ENCODE data around the gene PHLPP2.

PHLPP2 gene

GRCh38 chr16:71666928-71667707 is 57.4 kb downstream of the PHLPP2 start:
- DNase-seq (ENCODE audit: low spot score): no peak

DNA sequence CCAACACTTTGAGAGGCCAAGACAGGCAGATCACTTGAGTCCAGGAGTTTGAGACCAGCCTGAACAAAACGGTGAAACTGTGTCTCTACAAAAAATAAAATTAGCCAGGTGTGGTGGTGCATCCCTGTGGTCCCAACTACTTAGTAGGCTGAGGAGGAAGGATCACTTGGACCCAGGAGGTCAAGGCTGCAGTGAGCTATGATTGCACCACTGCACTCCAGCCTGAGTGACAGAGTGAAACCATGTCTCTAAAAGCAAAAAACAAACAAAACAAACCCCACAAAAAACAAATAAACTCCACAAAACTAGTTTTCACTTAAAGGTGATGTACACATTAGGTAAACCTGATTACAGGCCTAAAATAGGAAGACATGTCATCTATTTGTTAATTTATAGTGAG is 58.2 kb downstream of the PHLPP2 start:
- no peak for DNase-seq (ENCODE audit: low spot score)

GRCh38 chr16:71659471-71659870 is 65.0 kb downstream of the PHLPP2 start:
- no peak for DNase-seq (ENCODE audit: low spot score)

GRCh38 chr16:71658771-71659170 is 65.7 kb downstream of the PHLPP2 start:
- no peak for DNase-seq (ENCODE audit: low spot score)

DNA sequence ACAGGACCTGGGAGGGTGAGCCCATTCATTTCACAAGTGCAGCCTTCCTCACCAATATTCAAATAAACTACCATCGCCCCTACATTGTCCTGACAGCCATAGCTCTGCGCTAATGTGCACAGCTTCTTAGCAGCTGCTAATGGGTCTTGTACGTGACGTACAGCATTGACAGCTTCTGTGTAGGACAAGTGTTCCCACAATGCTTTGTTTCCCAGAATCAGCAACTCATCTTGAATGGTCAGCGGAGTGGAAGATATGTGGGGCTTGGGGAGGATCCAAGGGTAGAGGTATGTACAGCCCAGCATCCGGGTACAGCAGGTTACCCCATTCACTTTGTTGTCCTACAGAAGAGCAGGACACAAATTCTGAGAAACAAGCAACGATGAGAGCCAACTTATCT is 74.8 kb downstream of the PHLPP2 start:
- DNase-seq (ENCODE audit: low spot score): no peak

DNA sequence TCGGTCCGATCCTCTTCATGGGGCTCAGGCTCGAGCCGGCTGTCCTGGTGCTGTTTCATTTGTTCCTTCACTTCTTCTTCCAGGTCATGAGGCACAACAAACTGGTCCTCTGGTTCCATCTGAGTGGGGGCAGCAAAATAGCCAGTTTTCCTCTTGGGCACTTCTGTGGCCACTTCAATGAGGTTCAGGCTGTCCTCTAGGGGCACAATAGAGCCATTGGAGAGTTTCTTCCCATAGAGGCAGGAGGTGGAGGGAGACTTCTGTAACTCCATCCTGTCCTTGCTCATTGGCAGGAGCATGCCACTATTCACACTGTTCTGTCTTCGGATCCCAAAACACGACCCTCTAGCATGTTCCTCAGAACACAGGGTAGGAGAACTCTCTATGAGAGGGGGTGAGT is 75.6 kb downstream of the PHLPP2 start:
- DNase-seq (ENCODE audit: low spot score): no peak

DNA sequence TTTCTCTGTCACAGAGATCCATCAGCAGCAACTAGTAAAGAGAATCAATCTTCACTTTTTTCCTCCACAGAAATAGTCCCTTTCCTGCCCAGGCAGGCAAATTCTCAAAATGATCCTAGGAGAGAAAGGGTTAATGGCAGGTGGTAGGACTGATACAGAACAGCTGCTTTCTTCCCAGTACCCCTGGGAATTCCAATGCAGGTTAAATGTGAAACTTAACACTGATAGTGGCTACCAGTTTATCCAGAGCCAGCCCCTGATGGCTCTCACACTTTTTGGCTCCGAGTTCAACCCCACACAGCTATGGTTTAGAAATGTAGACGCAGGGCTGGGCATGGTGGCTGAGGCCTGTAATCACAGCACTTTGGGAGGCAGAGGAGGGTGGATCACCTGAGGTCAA is 76.3 kb downstream of the PHLPP2 start:
- DNase-seq (ENCODE audit: low spot score): no peak

GRCh38 chr16:71647391-71647790 is 77.1 kb downstream of the PHLPP2 start:
- DNase-seq (ENCODE audit: low spot score): no peak

DNA sequence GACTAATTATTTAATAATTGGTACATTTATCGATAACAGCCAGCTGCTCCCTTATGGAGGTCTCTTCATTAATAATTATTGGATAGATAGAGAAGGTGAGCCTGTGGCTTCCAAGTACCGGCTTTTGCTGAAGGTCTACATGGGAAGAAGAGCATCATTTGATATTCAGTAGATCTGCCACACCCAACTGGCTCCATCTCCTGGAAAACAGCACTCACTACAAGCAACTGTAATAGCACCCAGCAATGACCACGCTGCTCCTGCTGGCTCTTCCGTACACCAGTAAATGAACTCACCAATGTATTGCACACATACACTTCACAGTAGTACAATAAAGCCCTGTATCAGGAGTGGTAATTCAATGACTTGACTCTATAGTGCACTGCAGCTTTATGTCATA is 79.1 kb downstream of the PHLPP2 start:
- DNase-seq (ENCODE audit: low spot score): peak; percentile 42

DNA sequence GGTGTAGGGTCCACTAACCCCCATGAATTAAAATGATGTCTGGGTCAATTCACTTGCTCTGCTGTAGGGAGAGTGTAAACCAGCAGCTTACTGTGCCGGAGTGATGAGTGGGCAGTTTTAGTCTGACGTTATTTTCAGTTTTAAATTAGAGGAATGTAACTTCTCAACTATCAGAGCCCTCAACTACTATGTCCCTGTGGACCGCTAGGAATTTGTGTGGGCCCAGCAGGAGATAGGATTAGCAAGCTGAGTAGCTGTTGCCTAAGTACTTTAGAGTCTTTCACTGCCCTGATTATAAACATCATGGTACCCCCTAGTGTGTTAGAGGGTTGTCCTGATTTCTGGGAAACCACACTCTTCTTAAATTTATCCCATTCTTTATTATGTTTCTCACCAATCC is 87.1 kb downstream of the PHLPP2 start:
- DNase-seq (ENCODE audit: low spot score): no peak

DNA sequence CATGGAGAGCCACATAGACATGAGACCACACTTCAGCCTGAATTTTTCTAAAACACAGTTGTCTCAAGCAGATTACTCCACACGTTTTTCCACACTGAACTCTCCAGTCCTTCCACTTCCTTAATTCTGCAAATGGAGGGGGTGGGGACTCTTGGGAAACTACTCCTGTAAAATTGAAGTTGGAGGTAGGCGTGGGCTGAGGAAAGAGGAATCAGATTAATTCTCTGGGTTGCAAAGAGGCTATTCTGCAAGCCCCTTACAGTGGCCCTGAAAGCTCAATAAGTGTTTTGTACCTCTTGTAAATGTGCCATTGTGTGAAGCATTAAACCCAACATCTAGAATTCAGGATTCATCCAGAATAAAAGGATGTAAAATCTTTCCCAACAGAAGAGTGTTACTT is 88.9 kb downstream of the PHLPP2 start:
- DNase-seq (ENCODE audit: low spot score): no peak

- DNase-seq (ENCODE audit: low spot score): no peak
Observed at GRCh38 chr16:71631776-71632175, 92.7 kb downstream of the PHLPP2 start.

DNA sequence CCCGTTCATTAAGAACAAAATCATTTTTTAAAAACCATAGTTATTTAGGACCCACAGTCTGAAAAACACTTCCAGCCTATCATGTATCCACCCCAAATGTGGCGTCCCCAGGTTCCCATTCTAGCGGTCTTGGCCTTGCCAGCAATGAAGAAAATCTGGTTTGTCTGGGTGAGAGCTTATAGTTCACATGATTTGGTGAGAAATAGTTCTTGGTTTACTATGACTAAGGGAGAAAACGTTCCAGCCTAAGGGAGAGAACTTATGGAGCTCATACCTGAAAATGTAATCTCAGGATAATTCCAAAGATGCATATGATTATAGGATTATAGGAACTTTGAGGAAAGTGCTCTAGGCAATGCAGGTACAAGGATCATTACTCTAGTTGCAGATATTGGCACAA is 93.7 kb downstream of the PHLPP2 start:
- no peak for DNase-seq (ENCODE audit: low spot score)

- no peak for DNase-seq (ENCODE audit: low spot score)
Observed at GRCh38 chr16:71629278-71630016, 95.1 kb downstream of the PHLPP2 start.

- DNase-seq (ENCODE audit: low spot score): no peak
Observed at GRCh38 chr16:71628810-71629209, 95.7 kb downstream of the PHLPP2 start.

- no peak for DNase-seq (ENCODE audit: low spot score)
Observed at GRCh38 chr16:71627731-71628181, 96.7 kb downstream of the PHLPP2 start.

DNA sequence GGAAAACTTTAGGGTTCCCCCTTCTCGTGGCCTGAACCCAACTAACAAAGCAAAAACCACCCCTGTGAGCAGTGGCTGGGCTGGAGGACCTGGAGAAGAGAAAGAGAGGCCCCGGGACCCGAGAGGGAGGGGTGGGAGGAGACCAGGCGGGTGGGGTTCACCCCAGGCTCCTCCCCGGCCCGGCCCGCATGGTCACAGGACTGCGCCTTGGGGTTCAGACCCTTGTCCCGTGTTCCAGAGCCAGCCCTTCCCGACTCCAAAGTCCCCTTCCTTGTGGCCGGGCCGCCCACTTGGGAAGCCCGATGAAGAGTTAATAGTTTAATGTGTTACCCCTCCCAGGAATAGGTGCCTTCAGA is 97.7 kb downstream of the PHLPP2 start:
- DNase-seq (ENCODE audit: low spot score): no peak

GRCh38 chr16:71626018-71626857 is 98.3 kb downstream of the PHLPP2 start, which contains the start of gene MARVELD3:
MARVELD3 (plus strand) TSS chr16:71626184; CDS start chr16:71626230, 46 bp downstream.
- no peak for DNase-seq (ENCODE audit: low spot score)

DNA sequence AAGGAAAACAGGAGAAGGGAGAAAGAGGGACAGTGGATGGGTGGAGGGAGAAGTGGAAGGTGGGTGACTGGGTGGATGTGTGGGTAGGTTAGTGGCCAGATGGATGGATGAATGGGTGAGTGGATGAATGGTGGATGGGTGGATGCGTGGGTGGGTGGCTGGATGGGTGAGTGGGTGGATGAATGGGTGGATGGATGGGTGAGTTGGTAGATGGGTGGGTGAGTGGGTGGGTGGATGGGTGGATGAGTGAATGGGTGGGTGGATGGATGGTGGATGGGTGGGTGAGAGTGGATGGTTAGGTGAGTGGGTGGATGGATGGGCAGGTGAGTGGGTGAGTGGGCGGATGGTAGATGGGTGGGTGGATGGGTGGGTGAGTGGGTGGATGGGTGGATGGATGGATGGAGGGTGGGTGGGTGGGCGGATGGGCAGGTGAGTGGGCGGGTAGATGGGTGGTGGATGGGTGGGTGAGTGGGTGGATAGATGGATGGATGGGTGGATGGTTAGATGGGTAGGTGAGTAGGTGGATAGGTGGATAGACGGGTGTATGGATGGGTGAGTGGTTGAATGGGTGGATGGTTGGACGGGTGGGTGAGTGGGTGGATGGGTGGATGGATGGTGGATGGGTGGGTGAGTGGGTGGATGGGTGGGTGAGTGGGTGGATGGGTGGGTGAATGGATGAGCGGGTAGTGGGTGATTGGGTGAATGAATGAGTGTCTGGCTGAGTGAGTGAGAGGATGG is 99.2 kb downstream of the PHLPP2 start:
- no peak for DNase-seq (ENCODE audit: low spot score)

DNA sequence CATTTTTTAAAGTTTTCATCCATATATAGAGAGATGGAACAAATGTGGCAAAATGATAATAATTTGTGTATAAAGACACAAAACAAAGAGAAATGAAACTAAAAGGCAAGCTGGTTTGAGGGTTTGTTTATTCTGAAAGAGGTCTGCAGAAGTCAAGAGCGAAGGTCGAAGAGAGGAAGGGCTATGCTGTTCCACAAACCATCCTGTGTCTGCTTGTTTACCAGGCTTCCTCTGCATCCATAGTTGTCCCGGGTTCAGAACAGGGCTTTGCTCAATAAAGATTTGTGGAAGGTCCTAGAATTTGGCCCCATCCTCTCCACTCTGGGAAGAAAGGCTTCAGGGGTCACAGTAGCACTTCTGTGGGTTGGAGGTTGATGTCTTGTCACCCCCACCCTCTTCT is 100.9 kb downstream of the PHLPP2 start:
- no peak for DNase-seq (ENCODE audit: low spot score)

- no peak for DNase-seq (ENCODE audit: low spot score)
Observed at GRCh38 chr16:71622088-71622487, 102.4 kb downstream of the PHLPP2 start.

- DNase-seq (ENCODE audit: low spot score): no peak
Observed at GRCh38 chr16:71618429-71618828, 106.1 kb downstream of the PHLPP2 start.

Measured in COLO829 (cell line).